PFSK-1 (cell line): ENCODE data around the gene NOL6.

ENCODE experiments used
- TAF1 ChIP-seq: IDR thresholded peaks from 2 replicates; pipeline ENCODE4 v1.6.1; 2012; ENCODE audit warnings: low read length, control low read depth, borderline replicate concordance; ENCODE audit not compliant: insufficient read depth
- TF ChIP-seq, protein P1 (sequence below), 2 experiments: IDR thresholded peaks; 2 replicates each; pipeline versions ENCODE4 v1.6.1 to v1.8.0; 2011 to 2012; ENCODE audit warnings: low read depth in 2 of 2, low read length in 2 of 2, control low read depth in 1 of 2, inconsistent platforms in 1 of 2, mild to moderate bottlenecking in 1 of 2, moderate library complexity in 1 of 2; ENCODE audit not compliant: insufficient read depth in 1 of 2

DNA sequence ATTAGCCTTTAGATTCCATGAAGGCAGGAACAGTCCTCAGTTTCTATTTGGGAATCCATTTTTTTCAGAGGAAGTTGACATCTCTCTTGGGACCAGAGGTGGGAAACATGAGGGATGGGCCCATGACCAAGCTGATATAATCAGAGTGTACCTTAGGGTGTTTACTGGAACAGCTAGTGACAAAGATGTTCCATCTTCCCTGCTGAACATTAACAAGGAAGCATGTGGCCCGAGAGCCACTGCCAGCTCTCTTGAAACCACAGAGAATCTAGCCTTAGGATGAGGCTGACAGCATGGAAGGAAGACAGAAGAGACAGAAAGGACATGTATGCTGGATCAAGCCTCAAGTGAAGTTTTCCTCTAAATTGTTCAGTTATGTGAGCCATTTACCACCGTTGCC lies 42.3 kb downstream of the NOL6 start:
- TF ChIP-seq TAF1: no peak
- TF ChIP-seq, protein P1, sequence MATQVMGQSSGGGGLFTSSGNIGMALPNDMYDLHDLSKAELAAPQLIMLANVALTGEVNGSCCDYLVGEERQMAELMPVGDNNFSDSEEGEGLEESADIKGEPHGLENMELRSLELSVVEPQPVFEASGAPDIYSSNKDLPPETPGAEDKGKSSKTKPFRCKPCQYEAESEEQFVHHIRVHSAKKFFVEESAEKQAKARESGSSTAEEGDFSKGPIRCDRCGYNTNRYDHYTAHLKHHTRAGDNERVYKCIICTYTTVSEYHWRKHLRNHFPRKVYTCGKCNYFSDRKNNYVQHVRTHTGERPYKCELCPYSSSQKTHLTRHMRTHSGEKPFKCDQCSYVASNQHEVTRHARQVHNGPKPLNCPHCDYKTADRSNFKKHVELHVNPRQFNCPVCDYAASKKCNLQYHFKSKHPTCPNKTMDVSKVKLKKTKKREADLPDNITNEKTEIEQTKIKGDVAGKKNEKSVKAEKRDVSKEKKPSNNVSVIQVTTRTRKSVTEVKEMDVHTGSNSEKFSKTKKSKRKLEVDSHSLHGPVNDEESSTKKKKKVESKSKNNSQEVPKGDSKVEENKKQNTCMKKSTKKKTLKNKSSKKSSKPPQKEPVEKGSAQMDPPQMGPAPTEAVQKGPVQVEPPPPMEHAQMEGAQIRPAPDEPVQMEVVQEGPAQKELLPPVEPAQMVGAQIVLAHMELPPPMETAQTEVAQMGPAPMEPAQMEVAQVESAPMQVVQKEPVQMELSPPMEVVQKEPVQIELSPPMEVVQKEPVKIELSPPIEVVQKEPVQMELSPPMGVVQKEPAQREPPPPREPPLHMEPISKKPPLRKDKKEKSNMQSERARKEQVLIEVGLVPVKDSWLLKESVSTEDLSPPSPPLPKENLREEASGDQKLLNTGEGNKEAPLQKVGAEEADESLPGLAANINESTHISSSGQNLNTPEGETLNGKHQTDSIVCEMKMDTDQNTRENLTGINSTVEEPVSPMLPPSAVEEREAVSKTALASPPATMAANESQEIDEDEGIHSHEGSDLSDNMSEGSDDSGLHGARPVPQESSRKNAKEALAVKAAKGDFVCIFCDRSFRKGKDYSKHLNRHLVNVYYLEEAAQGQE (IDR thresholded peaks at IDR 0.05; ENCODE audit: insufficient read depth in 1 of 2, low read depth in 2 of 2, low read length in 2 of 2): no peak
